T-helper 2 cell (primary cell): ENCODE results near the gene MLPH.
"Not testable (repeated sequence)": the region's sequence is repeated elsewhere in the genome, so short reads cannot be mapped to it uniquely, and the experiment has no call there.

ENCODE experiments used
- DNase-seq, 5 experiments: peaks; one replicate each; pipeline versions ENCODE4 v3.0.0 to v3.0.0-alpha.2; 2012 to 2022

MLPH gene

GRCh38 chr2:237591141-237591881 is 104.3 kb downstream of the MLPH start:
- DNase-seq = peak in 1 of 5 experiments; percentile 20

GRCh38 chr2:237592425-237592980 is 105.5 kb downstream of the MLPH start:
- no peak for DNase-seq

GRCh38 chr2:237593036-237593435 is 106.0 kb downstream of the MLPH start:
- DNase-seq = no peak

- DNase-seq = no peak
Measured at GRCh38 chr2:237593596-237594320, 106.7 kb downstream of the MLPH start.

- no peak for DNase-seq
Measured at GRCh38 chr2:237594514-237594871, 107.4 kb downstream of the MLPH start.

- not testable (repeated sequence) for DNase-seq
Measured at GRCh38 chr2:237595829-237596519, 108.9 kb downstream of the MLPH start.

GRCh38 chr2:237596520-237597195 is 109.6 kb downstream of the MLPH start:
- no peak for DNase-seq

GRCh38 chr2:237597196-237598145 is 110.4 kb downstream of the MLPH start:
- DNase-seq = no peak

- DNase-seq = no peak
Measured at GRCh38 chr2:237598468-237599208, 111.6 kb downstream of the MLPH start.

- DNase-seq = no peak
Measured at GRCh38 chr2:237599465-237600110, 112.5 kb downstream of the MLPH start.

- no peak for DNase-seq
Measured at GRCh38 chr2:237600205-237600846, 113.3 kb downstream of the MLPH start.

- DNase-seq = no peak
Measured at GRCh38 chr2:237601453-237602116, 114.5 kb downstream of the MLPH start.

GRCh38 chr2:237602409-237602808 is 115.4 kb downstream of the MLPH start:
- no peak for DNase-seq

GRCh38 chr2:237603049-237603717 is 116.1 kb downstream of the MLPH start:
- no peak for DNase-seq

GRCh38 chr2:237603718-237604362 is 116.8 kb downstream of the MLPH start:
- DNase-seq = peak in 4 of 5 experiments; percentile 15 to 89 (median 45)

GRCh38 chr2:237604391-237604790 is 117.3 kb downstream of the MLPH start:
- no peak for DNase-seq
